PC-3 (cell line): ENCODE results near the gene PARP6.

ENCODE experiments used
- EZH2 ChIP-seq: fragments of 300-600 bp; sonication (generic); IDR thresholded peaks from one replicate; pipeline ENCODE4 v1.6.1; 2017; ENCODE audit warnings: antibody characterized with exemption, mild to moderate bottlenecking, low read length; ENCODE audit not compliant: unreplicated experiment
- EZH2phosphoT487 ChIP-seq: fragments of 300-600 bp; sonication (generic); IDR thresholded peaks from 2 replicates; pipeline ENCODE4 v1.6.1; 2018; ENCODE audit warnings: mild to moderate bottlenecking, antibody characterized with exemption, low read length, borderline replicate concordance
- TF ChIP-seq, protein P1 (sequence below): fragments of 300-600 bp; sonication (generic); conservative IDR thresholded peaks from 2 replicates; pipeline ENCODE4 v1.5.1; 2017; ENCODE audit warnings: antibody characterized with exemption, low read depth, mild to moderate bottlenecking, low read length

DNA sequence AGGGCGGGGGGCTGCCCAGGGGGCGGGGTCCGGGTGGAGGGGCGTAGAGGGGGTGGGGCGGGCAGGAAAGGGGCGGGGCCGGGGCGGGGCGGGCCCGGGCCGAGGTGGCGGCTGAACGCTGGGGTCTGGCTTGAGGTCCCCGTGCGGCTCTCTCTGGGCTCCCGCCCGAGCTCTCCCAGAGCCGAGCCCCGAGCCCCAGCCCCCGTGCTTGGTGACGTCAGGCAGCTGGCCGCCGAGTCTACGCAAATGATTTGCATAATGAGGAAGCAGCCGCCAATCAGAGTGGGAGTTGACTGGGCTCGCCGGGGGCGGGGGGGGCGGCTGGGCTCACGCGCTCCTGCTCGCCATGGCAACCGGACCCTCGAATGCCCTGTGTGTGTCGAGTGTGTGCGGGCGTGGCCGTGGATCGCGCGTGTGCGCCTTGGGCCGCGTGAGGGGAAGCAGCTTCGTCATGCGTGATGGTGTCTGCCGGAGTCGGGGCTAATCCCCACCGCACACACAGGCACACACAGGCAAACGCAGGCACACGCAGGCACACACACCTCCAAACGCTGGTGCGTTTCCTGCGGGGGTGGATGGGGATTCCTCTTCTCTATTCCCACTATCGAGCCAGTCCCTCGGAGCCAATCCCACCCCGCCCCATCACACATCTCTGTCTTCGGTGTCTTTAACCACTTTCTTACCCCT, 47.8 kb upstream of the PARP6 start, which contains the start of gene CELF6:
- TF ChIP-seq EZH2phosphoT487 (no peak), EZH2 (no peak)
- TF ChIP-seq, protein P1, sequence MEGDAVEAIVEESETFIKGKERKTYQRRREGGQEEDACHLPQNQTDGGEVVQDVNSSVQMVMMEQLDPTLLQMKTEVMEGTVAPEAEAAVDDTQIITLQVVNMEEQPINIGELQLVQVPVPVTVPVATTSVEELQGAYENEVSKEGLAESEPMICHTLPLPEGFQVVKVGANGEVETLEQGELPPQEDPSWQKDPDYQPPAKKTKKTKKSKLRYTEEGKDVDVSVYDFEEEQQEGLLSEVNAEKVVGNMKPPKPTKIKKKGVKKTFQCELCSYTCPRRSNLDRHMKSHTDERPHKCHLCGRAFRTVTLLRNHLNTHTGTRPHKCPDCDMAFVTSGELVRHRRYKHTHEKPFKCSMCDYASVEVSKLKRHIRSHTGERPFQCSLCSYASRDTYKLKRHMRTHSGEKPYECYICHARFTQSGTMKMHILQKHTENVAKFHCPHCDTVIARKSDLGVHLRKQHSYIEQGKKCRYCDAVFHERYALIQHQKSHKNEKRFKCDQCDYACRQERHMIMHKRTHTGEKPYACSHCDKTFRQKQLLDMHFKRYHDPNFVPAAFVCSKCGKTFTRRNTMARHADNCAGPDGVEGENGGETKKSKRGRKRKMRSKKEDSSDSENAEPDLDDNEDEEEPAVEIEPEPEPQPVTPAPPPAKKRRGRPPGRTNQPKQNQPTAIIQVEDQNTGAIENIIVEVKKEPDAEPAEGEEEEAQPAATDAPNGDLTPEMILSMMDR, result no peak
